ENCODE data around the gene PSMB3. TPM values are rescaled to one million over a fixed set of nuclear protein-coding genes. Genes with fewer than 3 reads are reported as not detected.

Gene PSMB3
- total RNA-seq, 2 experiments from 2014 or later, result 335 to 348 TPM

DNA sequence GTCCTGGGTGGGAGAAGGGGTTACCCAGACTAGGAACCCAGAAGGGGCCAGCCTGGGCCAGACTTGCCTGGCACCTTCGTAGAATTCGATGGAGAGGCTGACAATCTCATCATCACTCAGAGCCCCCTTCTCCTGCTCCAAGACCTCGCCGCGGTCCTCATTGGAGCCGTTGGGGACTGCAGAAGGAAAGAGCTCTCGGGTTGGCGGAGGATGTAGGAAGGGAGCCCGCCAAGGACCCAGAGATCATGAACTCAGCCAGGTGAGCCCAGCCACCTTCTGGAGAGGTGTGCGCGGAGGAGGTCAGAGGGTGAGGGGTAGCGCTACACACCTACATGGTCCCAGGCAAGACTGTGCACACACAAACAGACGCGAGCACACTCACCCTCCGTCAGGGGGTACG lies 13.9 kb upstream of the PSMB3 start:
- no peak overlapping the region for H3K27ac Mint-ChIP-seq
- no peak for DNase-seq
- peaks cover 9% of the 10 kb centered on the region for H3K27me3 Mint-ChIP-seq
- ChIA-PET POLR2A (no interaction called here), CTCF (no interaction called here)
- H3K4me1 Mint-ChIP-seq (ENCODE audit: low read depth), result peaks cover 19% of the 10 kb centered on the region
- intact Hi-C loops (cut with micrococcal nuclease), result no loop called here
- H3K9me3 Mint-ChIP-seq, result no peaks in the 10 kb centered on the region
- H3K4me3 Mint-ChIP-seq, result no peak overlapping the region
- H3K36me3 Mint-ChIP-seq, result peaks cover under 1% of the 10 kb centered on the region

DNA sequence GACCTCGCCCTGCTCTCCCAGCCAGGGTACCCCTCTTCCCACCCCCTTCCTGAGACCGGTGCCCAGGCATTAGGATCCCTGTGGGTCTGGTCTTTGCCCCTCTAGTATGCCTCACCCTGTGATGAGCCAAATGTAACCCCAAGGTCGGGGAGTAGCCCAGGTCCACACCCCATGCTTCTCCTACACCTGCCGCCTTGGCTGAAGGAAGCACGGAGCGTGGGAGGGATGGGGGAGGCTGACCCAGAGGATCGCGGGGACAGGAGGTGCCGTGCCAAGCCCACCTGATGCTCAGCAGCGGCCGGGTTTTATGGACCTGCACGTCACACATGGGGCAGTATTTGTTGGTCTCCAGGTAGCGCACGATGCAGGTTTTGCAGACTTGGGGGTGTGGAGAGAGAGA lies 13.2 kb upstream of the PSMB3 start:
- no peak overlapping the region for H3K27ac Mint-ChIP-seq
- ChIA-PET CTCF (no interaction called here), POLR2A (no interaction called here)
- DNase-seq, result no peak
- no peak overlapping the region for H3K4me3 Mint-ChIP-seq
- intact Hi-C loops (cut with micrococcal nuclease), result no loop called here
- H3K27me3 Mint-ChIP-seq, result peaks cover 13% of the 10 kb centered on the region
- no peaks in the 10 kb centered on the region for H3K36me3 Mint-ChIP-seq
- H3K4me1 Mint-ChIP-seq (ENCODE audit: low read depth), result peaks cover 13% of the 10 kb centered on the region
- no peaks in the 10 kb centered on the region for H3K9me3 Mint-ChIP-seq

DNA sequence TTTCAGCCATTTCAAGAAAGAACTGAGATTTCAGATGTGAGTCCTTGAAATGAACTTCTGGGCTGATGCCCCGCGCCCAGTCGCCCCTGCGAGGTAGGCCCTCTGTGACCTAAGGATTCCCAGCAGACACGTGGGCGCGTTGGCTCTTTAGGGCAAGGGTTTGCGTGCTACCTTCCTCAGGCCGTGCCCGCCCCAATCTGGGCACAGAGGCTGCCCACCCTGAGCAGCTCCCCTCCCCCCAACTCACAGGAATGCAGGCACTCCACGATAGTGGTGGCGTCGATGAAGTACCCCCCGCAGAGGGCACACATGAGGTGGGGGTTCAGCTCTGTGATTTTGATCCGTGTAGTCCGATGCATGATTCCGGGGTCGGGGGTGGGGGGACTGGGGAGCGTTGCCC lies 12.5 kb upstream of the PSMB3 start:
- Mint-ChIP-seq H3K27ac (no peak overlapping the region), H3K9me3 (no peaks in the 10 kb centered on the region), H3K27me3 (peaks cover 13% of the 10 kb centered on the region), H3K36me3 (no peaks in the 10 kb centered on the region), H3K4me3 (no peak overlapping the region), H3K4me1 (ENCODE audit: low read depth) (peaks cover 6% of the 10 kb centered on the region)
- ChIA-PET POLR2A (no interaction called here), CTCF (no interaction called here)
- intact Hi-C loops (cut with micrococcal nuclease), result no loop called here
- DNase-seq, result no peak

DNA sequence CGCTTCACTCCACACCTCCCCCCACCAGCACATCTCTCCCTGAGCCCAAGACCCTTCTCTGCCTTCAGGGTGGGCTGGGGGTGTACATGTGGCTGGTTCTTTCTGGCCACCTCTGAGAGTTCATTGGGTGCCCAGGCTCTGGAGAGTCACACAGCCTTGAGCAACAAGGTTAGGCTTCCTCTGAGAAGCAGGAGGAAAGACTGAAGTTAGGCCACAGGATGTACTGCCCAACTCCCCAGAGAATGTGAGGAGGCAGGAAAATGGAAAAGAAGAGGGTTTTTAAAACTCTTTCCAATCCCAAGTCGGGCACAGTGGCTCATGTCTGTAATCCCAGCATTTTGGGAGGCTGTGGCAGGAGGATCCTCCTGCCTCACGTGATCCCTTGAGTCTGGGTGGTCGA lies 11.7 kb upstream of the PSMB3 start:
- Mint-ChIP-seq H3K36me3 (no peaks in the 10 kb centered on the region), H3K9me3 (no peaks in the 10 kb centered on the region), H3K4me3 (no peak overlapping the region), H3K27me3 (peaks cover 14% of the 10 kb centered on the region), H3K4me1 (ENCODE audit: low read depth) (no peaks in the 10 kb centered on the region), H3K27ac (no peak overlapping the region)
- ChIA-PET CTCF (no interaction called here), POLR2A (no interaction called here)
- no peak for DNase-seq
- intact Hi-C loops (cut with micrococcal nuclease), result no loop called here

DNA sequence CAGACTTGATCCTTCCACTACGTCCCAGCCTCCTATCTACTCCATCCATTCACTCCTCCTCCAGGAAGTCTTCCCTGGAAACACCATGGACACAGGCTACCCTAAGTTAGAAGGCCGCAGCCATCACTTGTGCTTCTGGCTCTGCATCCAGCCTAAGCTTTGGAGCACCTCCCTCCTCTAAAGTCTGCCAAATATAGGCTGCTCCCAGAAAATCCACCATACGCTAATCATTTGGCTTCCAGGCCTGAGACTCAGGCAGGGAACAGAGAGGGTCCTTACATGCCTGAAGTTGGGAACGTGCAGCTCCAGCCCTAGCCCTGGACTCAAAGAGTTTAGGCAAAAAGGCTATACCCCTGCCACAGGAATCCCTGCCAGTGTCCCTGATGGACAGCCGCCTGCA lies 11.1 kb upstream of the PSMB3 start:
- Mint-ChIP-seq H3K27ac (no peak overlapping the region), H3K27me3 (peaks cover 20% of the 10 kb centered on the region), H3K36me3 (no peaks in the 10 kb centered on the region), H3K4me1 (ENCODE audit: low read depth) (peaks cover 1% of the 10 kb centered on the region), H3K4me3 (no peak overlapping the region), H3K9me3 (no peaks in the 10 kb centered on the region)
- POLR2A ChIA-PET, result no interaction called here
- intact Hi-C loops (cut with micrococcal nuclease), result no loop called here
- no peak for DNase-seq
- CTCF ChIA-PET, result no interaction called here

DNA sequence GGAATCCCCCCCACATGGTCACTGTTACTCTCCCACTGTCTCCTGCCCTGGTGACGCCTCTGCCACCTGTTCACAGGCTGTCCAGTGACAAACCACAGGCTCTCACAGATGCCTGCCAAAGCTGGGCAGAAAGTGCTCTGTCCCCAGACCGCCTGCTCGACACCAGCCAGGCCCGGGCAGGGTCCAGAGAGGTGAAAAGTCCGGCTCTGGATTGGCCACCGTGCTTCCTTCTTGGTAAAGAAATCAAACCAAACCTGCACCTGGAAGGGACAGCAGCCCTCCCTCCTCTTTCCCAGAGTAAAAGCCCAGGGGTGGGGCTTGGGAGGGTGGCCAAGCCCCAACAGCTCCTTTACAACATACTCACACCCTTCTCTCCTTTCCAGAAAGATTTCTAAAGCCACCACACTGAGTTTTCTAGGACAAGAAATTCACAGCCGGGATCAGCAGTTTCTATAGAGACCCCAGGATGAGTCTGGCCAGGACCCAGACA lies 10.6 kb upstream of the PSMB3 start:
- H3K27ac Mint-ChIP-seq, result no peak overlapping the region
- POLR2A ChIA-PET, result no interaction called here
- intact Hi-C loops (cut with micrococcal nuclease), result no loop called here
- no peaks in the 10 kb centered on the region for H3K9me3 Mint-ChIP-seq
- H3K36me3 Mint-ChIP-seq, result no peaks in the 10 kb centered on the region
- CTCF ChIA-PET, result no interaction called here
- DNase-seq, result no peak
- H3K4me1 Mint-ChIP-seq (ENCODE audit: low read depth), result peaks cover 5% of the 10 kb centered on the region
- peaks cover 25% of the 10 kb centered on the region for H3K27me3 Mint-ChIP-seq
- H3K4me3 Mint-ChIP-seq, result no peak overlapping the region

DNA sequence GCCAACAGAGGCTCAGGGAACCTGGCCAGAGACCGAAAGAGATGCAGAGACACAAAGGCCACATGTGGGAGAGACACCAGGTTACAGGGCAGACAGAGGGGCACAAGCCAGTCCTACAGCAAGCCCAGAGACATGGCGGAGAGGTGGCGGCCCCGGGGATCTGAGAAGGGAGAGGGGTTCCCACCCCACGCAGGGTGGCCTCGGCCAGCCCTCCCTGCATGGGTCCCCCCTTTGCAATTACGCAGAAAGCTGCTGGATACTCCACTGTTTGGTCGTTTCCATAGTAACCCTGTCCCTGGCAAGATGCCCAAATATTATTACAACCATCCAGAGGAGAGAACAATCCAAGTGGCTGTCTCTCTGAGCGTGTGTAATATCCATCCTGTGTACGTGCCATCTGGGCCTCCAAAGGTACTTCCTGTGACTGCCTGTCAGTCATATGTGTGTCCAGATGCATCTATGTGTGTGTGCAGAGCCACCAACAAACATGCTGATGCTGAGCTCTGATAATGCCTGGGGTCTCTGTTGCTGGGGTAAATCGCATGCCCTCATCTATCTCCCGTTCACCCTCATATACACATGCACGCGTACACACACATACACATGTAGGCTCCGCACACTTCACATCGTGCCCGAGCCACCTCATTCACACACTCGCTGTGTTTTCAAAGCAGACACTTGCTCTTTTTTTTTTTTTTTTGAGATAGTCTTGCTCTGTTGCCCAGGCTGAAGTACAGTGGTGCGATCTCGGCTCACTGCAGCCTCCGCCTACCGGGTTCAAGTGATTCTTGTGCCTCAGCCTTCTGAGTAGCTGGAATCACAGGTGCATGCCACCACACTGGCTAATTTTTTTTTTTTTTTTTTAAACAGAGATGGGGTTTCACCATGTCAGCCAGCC lies 9.9 kb upstream of the PSMB3 start:
- H3K27me3 Mint-ChIP-seq, result peaks cover 25% of the 10 kb centered on the region
- H3K27ac Mint-ChIP-seq, result no peak overlapping the region
- POLR2A ChIA-PET, result no interaction called here
- DNase-seq, result no peak
- CTCF ChIA-PET, result no interaction called here
- intact Hi-C loops (cut with micrococcal nuclease), result no loop called here
- no peaks in the 10 kb centered on the region for H3K9me3 Mint-ChIP-seq
- no peaks in the 10 kb centered on the region for H3K36me3 Mint-ChIP-seq
- no peak overlapping the region for H3K4me3 Mint-ChIP-seq
- H3K4me1 Mint-ChIP-seq (ENCODE audit: low read depth), result peaks cover 5% of the 10 kb centered on the region

DNA sequence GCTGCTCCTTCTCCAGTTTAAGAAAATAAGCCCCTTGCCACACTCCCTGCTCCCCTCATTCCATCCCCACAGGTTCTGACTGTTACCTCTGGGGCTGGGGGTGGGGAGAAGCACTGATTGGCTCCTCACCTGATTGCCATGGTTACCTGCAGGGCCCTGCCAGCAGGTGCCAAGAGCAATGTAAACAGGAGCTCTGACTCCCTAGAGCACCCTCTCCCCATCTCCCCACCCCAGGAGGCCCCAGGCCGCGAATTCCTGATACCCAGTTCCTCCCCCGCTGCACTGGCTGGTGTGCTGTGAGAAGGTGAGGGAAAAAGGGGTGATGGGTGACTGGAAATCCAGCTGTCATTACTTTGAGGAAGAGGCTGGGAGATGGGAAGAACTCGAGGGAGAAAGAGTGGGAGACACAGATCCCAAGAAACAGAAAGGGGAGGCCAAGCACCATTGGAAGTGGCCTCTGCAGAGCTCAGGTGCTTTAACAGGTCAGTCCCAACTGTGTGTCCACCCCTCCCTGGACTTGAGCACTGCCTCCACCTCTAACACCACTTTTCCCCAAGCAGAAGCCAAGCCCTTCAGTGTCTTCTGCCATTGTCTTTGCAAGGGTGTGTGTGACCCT lies 8.9 kb upstream of the PSMB3 start:
- Mint-ChIP-seq H3K4me1 (ENCODE audit: low read depth) (peaks cover 7% of the 10 kb centered on the region), H3K27ac (no peak overlapping the region), H3K36me3 (no peaks in the 10 kb centered on the region), H3K4me3 (no peak overlapping the region), H3K9me3 (no peaks in the 10 kb centered on the region), H3K27me3 (peaks cover 28% of the 10 kb centered on the region)
- DNase-seq, result no peak
- ChIA-PET CTCF (no interaction called here), POLR2A (no interaction called here)
- intact Hi-C loops (cut with micrococcal nuclease), result no loop called here

DNA sequence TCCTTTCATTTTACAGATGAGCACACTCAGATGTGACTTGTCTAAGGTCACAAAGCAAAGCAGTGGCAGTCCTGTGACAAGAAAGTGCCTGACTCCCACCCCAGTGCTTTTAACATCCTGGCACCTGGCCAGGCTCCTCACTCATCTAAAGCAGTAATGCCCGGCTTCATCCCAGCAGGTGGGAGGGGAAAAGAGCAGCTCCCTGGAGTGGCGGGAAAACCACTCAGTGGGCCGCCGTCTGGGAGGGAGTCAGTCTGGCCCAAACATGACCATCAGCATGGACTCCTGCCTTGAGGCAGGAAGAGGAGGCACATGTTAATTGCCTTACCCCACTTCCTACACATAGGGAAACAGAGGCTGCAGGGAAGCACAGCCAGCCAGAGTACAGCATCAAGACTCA lies 7.0 kb upstream of the PSMB3 start:
- DNase-seq, result no peak
- POLR2A ChIA-PET, result no interaction called here
- Mint-ChIP-seq H3K27ac (no peak overlapping the region), H3K4me3 (no peak overlapping the region), H3K27me3 (peaks cover 33% of the 10 kb centered on the region), H3K9me3 (no peaks in the 10 kb centered on the region), H3K36me3 (no peaks in the 10 kb centered on the region), H3K4me1 (ENCODE audit: low read depth) (peaks cover 12% of the 10 kb centered on the region)
- intact Hi-C loops (cut with micrococcal nuclease), result no loop called here
- CTCF ChIA-PET, result interaction anchor here (0.9 to 1.9 kb wide), 2 partner anchors 10 to 78 kb away, joined by 3 to 4 read pairs; no protein-coding TSS in a partner anchor

DNA sequence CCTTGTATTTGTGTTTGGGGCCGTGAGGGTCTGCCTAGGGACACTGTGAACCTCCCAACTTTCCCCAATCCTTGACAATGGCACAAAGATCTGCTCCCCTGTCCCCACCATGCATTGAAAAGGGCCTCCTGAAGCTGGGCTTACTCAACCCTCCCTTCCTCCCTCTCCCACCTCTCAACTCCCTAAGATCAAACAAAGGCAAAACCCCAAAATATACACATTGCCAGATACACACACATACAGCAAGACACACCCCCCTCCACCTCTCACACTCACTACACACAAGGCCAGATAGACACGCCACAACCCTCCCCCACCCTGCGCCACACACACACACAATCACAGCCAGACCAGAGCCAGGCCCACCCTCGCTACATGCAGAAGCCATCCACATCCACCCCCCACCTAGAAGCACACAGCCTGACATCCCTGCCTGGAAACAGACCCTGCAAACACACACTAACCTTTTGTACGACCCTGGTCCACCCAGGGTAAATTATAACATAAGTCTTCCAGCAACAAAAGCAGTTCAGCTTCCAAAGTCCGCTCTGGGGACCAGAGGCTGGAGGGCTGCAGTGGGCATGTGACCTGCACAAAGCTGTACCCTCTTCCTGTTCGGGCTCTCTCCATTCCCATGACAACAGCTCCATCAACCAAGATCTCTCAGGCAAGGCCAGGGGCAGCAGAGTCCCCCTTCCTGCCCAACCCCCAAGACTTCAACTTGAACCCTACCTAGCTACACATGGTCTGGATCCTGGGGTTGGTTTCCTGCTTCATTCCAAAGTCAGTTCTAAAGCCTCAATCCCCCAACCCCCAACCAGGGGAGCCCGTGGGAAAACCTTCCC lies 6.3 kb upstream of the PSMB3 start:
- no peak overlapping the region for H3K27ac Mint-ChIP-seq
- ChIA-PET POLR2A (no interaction called here), CTCF (interaction anchor here (1.1 to 1.9 kb wide), 4 partner anchors 11 to 78 kb away, joined by 3 to 6 read pairs (median 4); no protein-coding TSS in a partner anchor)
- H3K4me3 Mint-ChIP-seq, result no peak overlapping the region
- H3K36me3 Mint-ChIP-seq, result no peaks in the 10 kb centered on the region
- intact Hi-C loops (cut with micrococcal nuclease), result no loop called here
- no peaks in the 10 kb centered on the region for H3K9me3 Mint-ChIP-seq
- H3K4me1 Mint-ChIP-seq (ENCODE audit: low read depth), result peaks cover 19% of the 10 kb centered on the region
- peaks cover 38% of the 10 kb centered on the region for H3K27me3 Mint-ChIP-seq
- no peak for DNase-seq

DNA sequence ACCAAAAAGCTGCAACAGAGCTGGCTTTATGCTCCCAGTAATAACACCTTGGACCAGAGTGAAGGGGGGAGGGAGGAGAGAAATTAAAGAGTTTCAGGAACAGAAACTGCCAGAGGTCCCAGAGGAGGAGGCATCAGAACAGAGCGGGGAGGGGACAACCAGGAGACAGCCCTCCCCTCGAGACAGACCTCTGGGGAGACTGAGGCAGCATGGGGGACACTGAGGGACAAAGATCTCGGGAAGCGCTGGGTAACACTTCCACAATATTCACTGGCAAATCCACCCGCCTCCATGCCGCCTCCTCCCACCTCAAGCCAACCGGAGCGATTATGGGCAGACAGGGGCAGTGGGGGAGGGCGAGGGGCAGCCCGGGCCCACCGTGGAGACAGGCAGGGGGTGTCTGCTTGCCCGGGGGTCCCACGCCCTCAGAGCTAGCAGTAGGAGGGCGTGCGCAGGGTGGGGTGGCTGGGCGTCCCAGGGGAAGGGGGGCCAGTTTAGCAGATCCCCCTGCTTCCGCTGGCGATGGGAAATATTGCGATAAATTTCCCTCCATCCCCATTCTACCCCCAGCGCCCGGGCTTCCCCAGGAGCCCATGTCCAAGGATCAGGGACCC lies 5.6 kb upstream of the PSMB3 start:
- no peaks in the 10 kb centered on the region for H3K9me3 Mint-ChIP-seq
- H3K36me3 Mint-ChIP-seq, result peaks cover 3% of the 10 kb centered on the region
- no peak for DNase-seq
- H3K27me3 Mint-ChIP-seq, result peaks cover 45% of the 10 kb centered on the region
- intact Hi-C loops (cut with micrococcal nuclease), result no loop called here
- peak overlapping the region; percentile 17 for H3K4me3 Mint-ChIP-seq
- H3K4me1 Mint-ChIP-seq (ENCODE audit: low read depth), result peaks cover 25% of the 10 kb centered on the region
- ChIA-PET POLR2A (no interaction called here), CTCF (interaction anchor here (1.1 to 1.9 kb wide), 4 partner anchors 12 to 79 kb away, joined by 3 to 6 read pairs (median 4); no protein-coding TSS in a partner anchor)
- H3K27ac Mint-ChIP-seq, result no peak overlapping the region
